ENCODE results near the gene DENND2D.

DNA sequence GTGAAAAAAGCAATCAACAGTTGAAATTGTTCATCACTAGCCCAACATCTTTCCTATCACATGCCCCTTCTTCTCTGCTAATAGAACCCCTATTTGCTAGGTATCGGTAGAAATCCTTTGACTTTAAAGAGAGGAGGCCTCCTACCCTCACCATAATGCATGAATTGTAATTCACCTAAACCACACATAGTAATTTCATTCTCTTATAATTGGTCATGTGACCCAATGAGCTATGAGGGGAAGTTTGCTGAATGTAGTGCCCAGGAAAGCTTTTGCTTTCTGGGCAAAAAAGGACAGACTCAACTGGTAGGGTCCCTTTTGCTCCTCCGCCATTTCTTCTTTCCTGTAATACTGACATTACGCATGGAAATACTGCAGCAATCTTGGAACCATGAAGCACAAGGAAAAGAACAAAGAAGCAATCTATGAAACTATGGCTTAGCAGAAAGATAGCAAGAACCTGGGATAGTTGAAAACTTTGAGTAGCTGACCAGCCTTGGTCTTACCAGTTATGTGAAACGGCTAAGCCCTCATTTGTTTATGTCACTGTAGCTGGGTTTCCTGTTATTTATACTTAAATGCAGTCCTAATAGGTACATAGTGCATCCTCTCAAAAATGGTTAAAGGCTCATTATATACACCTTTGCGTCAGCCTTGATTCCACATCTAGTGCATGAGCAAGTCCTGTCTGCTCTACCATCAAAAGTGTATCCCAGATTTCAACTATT lies 16.9 kb upstream of the DENND2D start:
- TF ChIP-seq, protein P1, sequence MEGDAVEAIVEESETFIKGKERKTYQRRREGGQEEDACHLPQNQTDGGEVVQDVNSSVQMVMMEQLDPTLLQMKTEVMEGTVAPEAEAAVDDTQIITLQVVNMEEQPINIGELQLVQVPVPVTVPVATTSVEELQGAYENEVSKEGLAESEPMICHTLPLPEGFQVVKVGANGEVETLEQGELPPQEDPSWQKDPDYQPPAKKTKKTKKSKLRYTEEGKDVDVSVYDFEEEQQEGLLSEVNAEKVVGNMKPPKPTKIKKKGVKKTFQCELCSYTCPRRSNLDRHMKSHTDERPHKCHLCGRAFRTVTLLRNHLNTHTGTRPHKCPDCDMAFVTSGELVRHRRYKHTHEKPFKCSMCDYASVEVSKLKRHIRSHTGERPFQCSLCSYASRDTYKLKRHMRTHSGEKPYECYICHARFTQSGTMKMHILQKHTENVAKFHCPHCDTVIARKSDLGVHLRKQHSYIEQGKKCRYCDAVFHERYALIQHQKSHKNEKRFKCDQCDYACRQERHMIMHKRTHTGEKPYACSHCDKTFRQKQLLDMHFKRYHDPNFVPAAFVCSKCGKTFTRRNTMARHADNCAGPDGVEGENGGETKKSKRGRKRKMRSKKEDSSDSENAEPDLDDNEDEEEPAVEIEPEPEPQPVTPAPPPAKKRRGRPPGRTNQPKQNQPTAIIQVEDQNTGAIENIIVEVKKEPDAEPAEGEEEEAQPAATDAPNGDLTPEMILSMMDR (IDR thresholded peaks at IDR 0.05; ENCODE audit: low read length): no peak
- TF ChIP-seq EZH2 (IDR thresholded peaks at IDR 0.05; ENCODE audit: borderline replicate concordance, low read length): no peak

All from OCI-LY1 (cell line).